ENCODE results near the gene BAZ1A. TPM values are rescaled to one million over a fixed set of nuclear protein-coding genes. Genes with fewer than 3 reads are reported as not detected.

The BAZ1A gene
- total RNA-seq, 1 donor from 2014 or later: 25.0 TPM

- no peak for TF ChIP-seq CTCF (IDR thresholded peaks at IDR 0.05)
- Mint-ChIP-seq H3K27ac (ENCODE audit: unreplicated experiment) (no peak overlapping the region), H3K9me3 (ENCODE audit: low read depth) (no peaks in the 10 kb centered on the region), H3K27me3 (ENCODE audit: low read depth) (no peaks in the 10 kb centered on the region), H3K4me1 (ENCODE audit: low read depth) (no peaks in the 10 kb centered on the region), H3K36me3 (ENCODE audit: low read depth) (peaks cover 29% of the 10 kb centered on the region), H3K4me3 (ENCODE audit: unreplicated experiment) (no peak overlapping the region)
- no peak for DNase-seq (ENCODE audit: low spot score)
Observed at GRCh38 chr14:34775342-34775741, 99.8 kb downstream of the BAZ1A start.

- H3K4me1 Mint-ChIP-seq (ENCODE audit: low read depth): peaks cover 12% of the 10 kb centered on the region
- no peak for DNase-seq (ENCODE audit: low spot score)
- H3K27me3 Mint-ChIP-seq (ENCODE audit: low read depth): no peaks in the 10 kb centered on the region
- H3K4me3 Mint-ChIP-seq (ENCODE audit: unreplicated experiment): no peak overlapping the region
- no peak overlapping the region for H3K27ac Mint-ChIP-seq (ENCODE audit: unreplicated experiment)
- no peak for TF ChIP-seq CTCF (IDR thresholded peaks at IDR 0.05)
- H3K36me3 Mint-ChIP-seq (ENCODE audit: low read depth): peaks cover 18% of the 10 kb centered on the region
- H3K9me3 Mint-ChIP-seq (ENCODE audit: low read depth): no peaks in the 10 kb centered on the region
Observed at GRCh38 chr14:34770901-34771300, 104.3 kb downstream of the BAZ1A start.

DNA sequence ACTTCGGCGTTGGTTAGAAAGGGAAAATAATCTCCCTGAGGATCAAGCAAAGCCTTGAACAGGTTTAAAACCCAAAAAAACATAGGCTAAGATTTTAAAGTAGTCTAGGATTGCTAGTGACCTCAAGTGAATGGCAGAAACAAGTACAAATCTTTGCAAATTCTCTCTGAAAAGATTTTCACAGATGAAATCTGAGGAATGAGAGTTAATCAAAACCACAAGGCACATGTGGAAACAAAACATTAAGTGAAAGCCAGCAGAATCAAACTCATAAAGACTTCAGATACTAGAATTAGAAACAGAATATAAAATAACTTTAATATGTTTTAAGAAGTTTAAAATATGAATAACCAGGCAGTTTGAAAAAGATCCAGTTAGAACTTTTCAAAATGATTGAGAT is 108.6 kb downstream of the BAZ1A start:
- no peak for TF ChIP-seq CTCF (IDR thresholded peaks at IDR 0.05)
- Mint-ChIP-seq H3K4me1 (ENCODE audit: low read depth) (peaks cover 12% of the 10 kb centered on the region), H3K9me3 (ENCODE audit: low read depth) (no peaks in the 10 kb centered on the region), H3K4me3 (ENCODE audit: unreplicated experiment) (no peak overlapping the region), H3K27me3 (ENCODE audit: low read depth) (no peaks in the 10 kb centered on the region), H3K27ac (ENCODE audit: unreplicated experiment) (peak overlapping the region; percentile 55), H3K36me3 (ENCODE audit: low read depth) (peaks cover 13% of the 10 kb centered on the region)
- DNase-seq (ENCODE audit: low spot score): no peak

- H3K36me3 Mint-ChIP-seq (ENCODE audit: low read depth): peaks cover 13% of the 10 kb centered on the region
- H3K27ac Mint-ChIP-seq (ENCODE audit: unreplicated experiment): peak overlapping the region; percentile 15
Observed at GRCh38 chr14:34766060-34766459, 109.1 kb downstream of the BAZ1A start.

DNA sequence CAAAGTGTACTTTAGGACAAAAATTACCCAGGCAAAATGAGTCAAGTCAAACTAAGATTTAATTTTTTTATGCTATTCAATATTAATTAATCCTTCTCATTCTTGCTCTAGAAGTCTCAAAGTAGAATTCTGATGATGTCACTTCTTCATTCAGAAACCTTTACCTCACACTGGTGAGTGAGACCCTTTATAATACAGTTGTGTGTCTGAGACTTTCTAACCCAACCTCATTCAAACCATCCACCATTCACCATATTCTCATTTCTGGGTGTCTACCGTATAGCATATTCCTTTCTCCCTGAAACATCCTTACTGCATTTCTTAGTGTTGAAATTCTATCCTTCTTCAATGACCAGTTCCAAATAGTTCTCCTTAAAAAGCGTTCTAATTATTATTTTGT is 119.9 kb downstream of the BAZ1A start:
- H3K36me3 Mint-ChIP-seq (ENCODE audit: low read depth): peaks cover 12% of the 10 kb centered on the region
- TF ChIP-seq CTCF (IDR thresholded peaks at IDR 0.05): no peak
- DNase-seq (ENCODE audit: low spot score): no peak
- no peak overlapping the region for H3K27ac Mint-ChIP-seq (ENCODE audit: unreplicated experiment)
- no peaks in the 10 kb centered on the region for H3K9me3 Mint-ChIP-seq (ENCODE audit: low read depth)
- no peak overlapping the region for H3K4me3 Mint-ChIP-seq (ENCODE audit: unreplicated experiment)
- H3K4me1 Mint-ChIP-seq (ENCODE audit: low read depth): peaks cover 7% of the 10 kb centered on the region
- no peaks in the 10 kb centered on the region for H3K27me3 Mint-ChIP-seq (ENCODE audit: low read depth)

More at GRCh38 chr14:34766060-34766459, 109.1 kb downstream of the BAZ1A start:
- Mint-ChIP-seq H3K27me3 (ENCODE audit: low read depth) (no peaks in the 10 kb centered on the region), H3K9me3 (ENCODE audit: low read depth) (no peaks in the 10 kb centered on the region), H3K4me3 (ENCODE audit: unreplicated experiment) (no peak overlapping the region), H3K4me1 (ENCODE audit: low read depth) (peaks cover 12% of the 10 kb centered on the region)
- TF ChIP-seq CTCF (IDR thresholded peaks at IDR 0.05): peak; percentile 49
- no peak for DNase-seq (ENCODE audit: low spot score)
